ENCODE measurements around the gene DARS2. TPM values are rescaled to one million over a fixed set of nuclear protein-coding genes. Genes with fewer than 3 reads are reported as not detected.

Gene DARS2
- total and polyA plus RNA-seq, 10 of the 15 experiments (the other 5 are each of a cell fraction or from before 2014, with no cell fraction given): 23.9 to 69.7 (median 37.3) TPM

- TF ChIP-seq, protein P1, sequence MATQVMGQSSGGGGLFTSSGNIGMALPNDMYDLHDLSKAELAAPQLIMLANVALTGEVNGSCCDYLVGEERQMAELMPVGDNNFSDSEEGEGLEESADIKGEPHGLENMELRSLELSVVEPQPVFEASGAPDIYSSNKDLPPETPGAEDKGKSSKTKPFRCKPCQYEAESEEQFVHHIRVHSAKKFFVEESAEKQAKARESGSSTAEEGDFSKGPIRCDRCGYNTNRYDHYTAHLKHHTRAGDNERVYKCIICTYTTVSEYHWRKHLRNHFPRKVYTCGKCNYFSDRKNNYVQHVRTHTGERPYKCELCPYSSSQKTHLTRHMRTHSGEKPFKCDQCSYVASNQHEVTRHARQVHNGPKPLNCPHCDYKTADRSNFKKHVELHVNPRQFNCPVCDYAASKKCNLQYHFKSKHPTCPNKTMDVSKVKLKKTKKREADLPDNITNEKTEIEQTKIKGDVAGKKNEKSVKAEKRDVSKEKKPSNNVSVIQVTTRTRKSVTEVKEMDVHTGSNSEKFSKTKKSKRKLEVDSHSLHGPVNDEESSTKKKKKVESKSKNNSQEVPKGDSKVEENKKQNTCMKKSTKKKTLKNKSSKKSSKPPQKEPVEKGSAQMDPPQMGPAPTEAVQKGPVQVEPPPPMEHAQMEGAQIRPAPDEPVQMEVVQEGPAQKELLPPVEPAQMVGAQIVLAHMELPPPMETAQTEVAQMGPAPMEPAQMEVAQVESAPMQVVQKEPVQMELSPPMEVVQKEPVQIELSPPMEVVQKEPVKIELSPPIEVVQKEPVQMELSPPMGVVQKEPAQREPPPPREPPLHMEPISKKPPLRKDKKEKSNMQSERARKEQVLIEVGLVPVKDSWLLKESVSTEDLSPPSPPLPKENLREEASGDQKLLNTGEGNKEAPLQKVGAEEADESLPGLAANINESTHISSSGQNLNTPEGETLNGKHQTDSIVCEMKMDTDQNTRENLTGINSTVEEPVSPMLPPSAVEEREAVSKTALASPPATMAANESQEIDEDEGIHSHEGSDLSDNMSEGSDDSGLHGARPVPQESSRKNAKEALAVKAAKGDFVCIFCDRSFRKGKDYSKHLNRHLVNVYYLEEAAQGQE (IDR thresholded peaks at IDR 0.05; ENCODE audit: low read depth, low read length): no peak
- no peak for TF ChIP-seq CHD4 (IDR thresholded peaks at IDR 0.05)
- TF ChIP-seq BCLAF1 (IDR thresholded peaks at IDR 0.05): no peak
- TF ChIP-seq, protein P2, sequence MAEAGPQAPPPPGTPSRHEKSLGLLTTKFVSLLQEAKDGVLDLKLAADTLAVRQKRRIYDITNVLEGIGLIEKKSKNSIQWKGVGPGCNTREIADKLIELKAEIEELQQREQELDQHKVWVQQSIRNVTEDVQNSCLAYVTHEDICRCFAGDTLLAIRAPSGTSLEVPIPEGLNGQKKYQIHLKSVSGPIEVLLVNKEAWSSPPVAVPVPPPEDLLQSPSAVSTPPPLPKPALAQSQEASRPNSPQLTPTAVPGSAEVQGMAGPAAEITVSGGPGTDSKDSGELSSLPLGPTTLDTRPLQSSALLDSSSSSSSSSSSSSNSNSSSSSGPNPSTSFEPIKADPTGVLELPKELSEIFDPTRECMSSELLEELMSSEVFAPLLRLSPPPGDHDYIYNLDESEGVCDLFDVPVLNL (IDR thresholded peaks at IDR 0.05; ENCODE audit: low read depth, low read length): peak; percentile 95
- no peak for TF ChIP-seq ZNF622 (IDR thresholded peaks at IDR 0.05)
- peak in 1 of 2 experiments; percentile 61; a peak in 1 of 4 replicates for TF ChIP-seq ETV6 (conservative IDR thresholded peaks at IDR 0.05 in 1 of 2, IDR thresholded peaks at IDR 0.05 in 1 of 2; ENCODE audit: borderline replicate concordance in 1 of 2, low read depth in 1 of 2)
- no peak for TF ChIP-seq ZSCAN29 (IDR thresholded peaks at IDR 0.05)
- no peak for TF ChIP-seq CUX1 (IDR thresholded peaks at IDR 0.05; ENCODE audit: insufficient replicate concordance, low read depth, low read length)
- TF ChIP-seq, protein P3, sequence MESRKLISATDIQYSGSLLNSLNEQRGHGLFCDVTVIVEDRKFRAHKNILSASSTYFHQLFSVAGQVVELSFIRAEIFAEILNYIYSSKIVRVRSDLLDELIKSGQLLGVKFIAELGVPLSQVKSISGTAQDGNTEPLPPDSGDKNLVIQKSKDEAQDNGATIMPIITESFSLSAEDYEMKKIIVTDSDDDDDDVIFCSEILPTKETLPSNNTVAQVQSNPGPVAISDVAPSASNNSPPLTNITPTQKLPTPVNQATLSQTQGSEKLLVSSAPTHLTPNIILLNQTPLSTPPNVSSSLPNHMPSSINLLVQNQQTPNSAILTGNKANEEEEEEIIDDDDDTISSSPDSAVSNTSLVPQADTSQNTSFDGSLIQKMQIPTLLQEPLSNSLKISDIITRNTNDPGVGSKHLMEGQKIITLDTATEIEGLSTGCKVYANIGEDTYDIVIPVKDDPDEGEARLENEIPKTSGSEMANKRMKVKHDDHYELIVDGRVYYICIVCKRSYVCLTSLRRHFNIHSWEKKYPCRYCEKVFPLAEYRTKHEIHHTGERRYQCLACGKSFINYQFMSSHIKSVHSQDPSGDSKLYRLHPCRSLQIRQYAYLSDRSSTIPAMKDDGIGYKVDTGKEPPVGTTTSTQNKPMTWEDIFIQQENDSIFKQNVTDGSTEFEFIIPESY (IDR thresholded peaks at IDR 0.05): no peak
- no peak for TF ChIP-seq ZNF274 (IDR thresholded peaks at IDR 0.05; ENCODE audit: insufficient read depth, insufficient read length)
These were observed at the start of gene DARS2, which contains the start of gene CENPL (continued) for GRCh38 chr1:173824315-173825081.

All from GM12878 (cell line).